ENCODE results near the gene TMEM129.

DNA sequence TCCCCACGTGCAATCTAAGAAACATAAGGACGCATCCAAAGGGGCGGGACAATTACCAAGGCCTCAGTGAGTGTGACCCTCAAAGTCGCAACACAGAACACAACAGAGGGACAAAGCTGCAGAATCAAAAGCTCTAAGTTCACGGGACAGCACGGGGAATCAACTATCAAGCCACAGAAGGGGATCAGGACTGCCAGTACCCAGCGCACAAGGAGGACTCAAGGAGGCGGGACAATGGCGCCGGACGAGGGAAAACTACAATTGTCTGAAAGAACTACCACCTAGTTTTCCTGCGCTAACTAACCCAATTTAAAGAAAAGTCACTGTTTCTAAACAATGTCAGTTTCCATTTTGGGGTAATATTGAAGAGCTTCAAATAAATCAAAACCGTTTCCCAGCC is 38.3 kb downstream of the TMEM129 start:
- TF ChIP-seq POLR2AphosphoS5 (IDR thresholded peaks at IDR 0.05), result no peak
- TF ChIP-seq, protein P1, sequence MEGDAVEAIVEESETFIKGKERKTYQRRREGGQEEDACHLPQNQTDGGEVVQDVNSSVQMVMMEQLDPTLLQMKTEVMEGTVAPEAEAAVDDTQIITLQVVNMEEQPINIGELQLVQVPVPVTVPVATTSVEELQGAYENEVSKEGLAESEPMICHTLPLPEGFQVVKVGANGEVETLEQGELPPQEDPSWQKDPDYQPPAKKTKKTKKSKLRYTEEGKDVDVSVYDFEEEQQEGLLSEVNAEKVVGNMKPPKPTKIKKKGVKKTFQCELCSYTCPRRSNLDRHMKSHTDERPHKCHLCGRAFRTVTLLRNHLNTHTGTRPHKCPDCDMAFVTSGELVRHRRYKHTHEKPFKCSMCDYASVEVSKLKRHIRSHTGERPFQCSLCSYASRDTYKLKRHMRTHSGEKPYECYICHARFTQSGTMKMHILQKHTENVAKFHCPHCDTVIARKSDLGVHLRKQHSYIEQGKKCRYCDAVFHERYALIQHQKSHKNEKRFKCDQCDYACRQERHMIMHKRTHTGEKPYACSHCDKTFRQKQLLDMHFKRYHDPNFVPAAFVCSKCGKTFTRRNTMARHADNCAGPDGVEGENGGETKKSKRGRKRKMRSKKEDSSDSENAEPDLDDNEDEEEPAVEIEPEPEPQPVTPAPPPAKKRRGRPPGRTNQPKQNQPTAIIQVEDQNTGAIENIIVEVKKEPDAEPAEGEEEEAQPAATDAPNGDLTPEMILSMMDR (IDR thresholded peaks at IDR 0.05), result no peak
